GM21526 (cell line): Measurements from ENCODE around the gene CCDC88B.

Experiments
- ATAC-seq: cut with Tn5 transposase; IDR thresholded peaks from one replicate; pipeline ENCODE4 v1.9.1; 2021; ENCODE audit warnings: moderate library complexity; ENCODE audit not compliant: unreplicated experiment, low FRiP score

Gene CCDC88B

DNA sequence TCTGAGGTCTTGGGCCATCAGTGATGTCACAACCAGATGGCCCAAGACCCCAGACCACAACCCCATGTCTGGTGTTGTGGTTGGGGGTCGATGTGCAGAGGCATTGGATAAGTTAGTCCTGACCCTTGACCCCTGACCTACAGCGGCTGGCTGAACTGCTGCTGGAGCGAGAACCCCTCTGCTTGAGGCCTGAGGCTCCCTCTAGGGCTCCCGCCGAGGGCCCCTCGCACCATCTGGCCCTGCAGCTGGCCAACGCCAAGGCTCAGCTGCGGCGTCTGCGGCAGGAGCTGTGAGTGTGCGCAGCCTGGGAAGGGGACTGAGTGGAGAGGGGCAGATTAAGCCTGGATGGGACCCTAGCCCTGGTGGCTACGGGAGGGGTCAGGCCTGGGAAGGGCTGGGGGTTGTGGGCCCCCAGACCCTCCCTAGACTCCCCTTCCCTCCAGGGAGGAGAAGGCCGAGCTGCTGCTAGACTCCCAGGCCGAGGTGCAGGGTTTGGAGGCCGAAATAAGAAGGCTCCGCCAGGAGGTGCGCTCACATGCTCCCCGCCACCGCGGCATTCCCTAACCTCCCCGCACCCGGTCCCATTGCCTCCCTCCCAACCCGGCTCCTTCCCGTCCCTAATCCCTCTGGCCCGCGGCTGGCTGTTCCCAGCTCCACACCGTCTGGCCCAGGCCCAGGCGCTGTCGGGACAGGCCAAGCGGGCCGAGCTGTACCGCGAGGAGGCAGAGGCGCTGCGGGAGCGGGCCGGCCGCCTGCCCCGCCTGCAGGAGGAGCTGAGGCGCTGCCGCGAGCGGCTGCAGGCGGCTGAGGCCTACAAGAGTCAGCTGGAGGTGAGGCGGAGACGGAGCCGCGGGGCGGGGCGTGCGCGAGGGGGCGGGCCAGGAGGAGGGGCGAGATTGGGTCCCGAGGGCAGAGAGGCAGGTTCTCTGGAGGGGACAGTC is 2.1 kb downstream of the CCDC88B start:
- ATAC-seq, result no peak

- no peak for ATAC-seq
Measured at GRCh38 chr11:64342869-64343745, 3.1 kb downstream of the CCDC88B start.

DNA sequence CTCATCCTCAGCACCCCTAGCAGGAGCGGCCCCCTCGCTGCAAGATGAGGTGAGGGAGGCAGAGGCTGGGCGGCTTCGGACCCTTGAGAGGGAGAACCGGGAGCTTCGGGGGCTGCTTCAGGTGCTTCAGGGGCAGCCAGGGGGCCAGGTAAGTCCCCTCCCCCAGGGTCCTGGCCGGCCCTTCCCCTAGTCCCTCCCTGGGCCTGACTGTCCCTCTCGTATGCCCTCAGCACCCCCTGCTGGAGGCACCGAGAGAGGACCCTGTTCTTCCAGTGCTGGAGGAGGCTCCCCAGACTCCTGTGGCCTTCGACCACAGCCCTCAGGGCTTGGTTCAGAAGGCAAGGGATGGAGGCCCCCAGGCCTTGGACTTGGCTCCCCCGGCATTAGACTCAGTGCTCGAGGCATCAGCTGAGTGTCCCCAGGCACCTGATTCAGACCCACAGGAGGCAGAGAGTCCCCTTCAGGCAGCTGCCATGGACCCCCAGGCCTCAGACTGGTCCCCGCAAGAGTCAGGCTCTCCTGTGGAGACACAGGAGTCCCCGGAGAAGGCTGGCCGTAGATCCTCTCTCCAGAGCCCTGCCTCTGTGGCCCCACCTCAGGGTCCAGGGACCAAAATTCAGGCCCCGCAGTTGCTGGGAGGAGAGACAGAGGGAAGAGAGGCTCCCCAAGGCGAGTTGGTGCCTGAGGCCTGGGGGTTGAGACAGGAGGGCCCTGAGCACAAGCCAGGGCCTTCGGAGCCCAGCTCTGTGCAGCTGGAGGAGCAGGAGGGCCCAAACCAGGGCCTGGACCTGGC is 4.0 kb downstream of the CCDC88B start:
- no peak for ATAC-seq

GRCh38 chr11:64344787-64345186 is 4.8 kb downstream of the CCDC88B start:
- ATAC-seq, result no peak

DNA sequence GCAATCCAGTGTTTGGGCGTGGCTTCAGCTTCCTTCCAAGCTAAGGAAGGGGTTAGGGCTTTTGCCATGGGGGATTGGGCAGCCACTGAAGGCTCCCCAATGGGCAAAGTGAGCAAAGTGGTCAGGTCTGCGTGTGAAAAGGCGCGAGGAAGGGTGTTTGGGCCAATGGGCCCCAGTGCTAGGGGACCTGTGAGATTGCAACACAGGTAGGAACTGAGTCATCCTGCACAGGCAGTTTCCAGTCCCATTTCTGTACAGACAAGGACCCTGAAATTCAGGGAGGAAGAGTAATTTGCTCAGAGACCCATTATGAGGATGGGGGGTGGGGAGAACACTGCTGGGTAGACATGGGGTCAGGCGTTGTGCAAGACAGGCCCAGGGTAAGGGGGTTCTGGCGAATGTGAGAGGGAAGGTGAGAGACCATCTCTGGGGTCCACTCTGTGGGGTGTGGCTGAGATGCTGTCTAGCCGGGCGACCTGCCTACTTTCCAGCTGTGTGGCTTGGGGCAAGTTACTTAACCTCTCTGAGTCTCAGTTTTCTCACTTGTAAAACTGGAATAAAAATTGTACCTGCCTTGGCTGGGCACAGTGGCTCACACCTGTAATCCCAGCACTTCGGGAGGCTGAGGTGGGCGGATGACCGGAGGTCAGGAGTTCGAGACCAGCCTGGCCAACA is 7.3 kb downstream of the CCDC88B start:
- ATAC-seq, result no peak

- no peak for ATAC-seq
Measured at GRCh38 chr11:64348383-64349024, 8.5 kb downstream of the CCDC88B start.

GRCh38 chr11:64349025-64349387 is 9.0 kb downstream of the CCDC88B start:
- ATAC-seq, result no peak

DNA sequence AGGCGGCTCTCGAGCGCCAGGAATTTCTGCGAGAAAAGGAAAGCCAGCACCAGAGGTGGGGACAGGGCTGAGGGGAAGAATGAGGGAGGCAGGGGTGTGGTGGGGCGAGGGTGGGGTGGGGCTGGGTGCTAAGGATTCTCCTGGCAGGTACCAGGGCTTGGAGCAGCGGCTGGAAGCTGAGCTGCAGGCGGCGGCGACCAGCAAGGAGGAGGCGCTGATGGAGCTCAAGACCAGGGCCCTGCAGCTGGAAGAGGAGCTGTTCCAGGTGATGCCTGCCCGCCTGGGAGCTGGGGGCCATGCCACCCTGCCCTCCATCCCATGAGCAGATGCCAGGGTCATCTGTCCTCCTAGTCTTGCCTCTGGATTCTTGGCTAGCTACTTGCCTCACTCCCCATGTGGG is 9.4 kb downstream of the CCDC88B start:
- no peak for ATAC-seq

GRCh38 chr11:64351136-64351631 is 11.2 kb downstream of the CCDC88B start:
- no peak for ATAC-seq

DNA sequence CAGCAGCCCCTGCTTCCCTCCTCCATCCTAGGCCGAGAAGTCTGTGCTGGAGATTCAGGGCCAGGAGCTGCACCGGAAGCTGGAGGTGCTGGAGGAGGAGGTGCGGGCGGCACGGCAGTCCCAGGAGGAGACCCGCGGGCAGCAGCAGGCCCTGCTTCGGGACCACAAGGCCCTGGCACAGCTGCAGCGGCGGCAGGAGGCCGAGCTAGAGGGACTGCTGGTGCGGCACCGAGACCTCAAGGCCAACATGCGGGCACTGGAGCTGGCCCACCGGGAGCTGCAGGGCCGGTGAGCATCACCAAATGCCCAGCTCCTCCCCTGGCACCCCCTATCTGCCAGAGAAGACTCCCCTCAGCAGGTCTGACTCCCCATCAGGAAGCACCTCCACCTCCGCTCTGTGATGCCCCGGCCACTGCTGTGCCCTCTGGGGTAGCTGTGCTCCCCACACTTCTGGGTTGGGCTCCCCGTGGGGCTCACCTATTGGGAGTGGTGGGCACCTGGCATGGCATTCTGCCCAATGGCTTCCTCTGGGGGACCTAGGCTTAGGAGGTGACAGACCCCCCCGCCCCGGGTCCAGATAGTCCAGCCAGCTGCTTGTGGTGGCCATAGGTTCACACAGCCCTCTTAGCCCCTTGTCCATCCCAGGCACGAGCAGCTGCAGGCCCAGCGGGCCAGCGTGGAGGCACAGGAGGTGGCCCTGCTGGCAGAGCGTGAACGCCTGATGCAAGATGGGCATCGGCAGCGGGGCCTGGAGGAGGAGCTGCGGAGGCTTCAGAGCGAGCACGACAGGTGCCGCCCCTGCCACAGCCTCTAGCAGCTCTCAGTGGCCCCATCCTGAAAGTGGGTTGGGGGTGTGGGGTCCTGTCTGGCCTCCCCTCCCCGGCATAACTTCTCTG is 12.3 kb downstream of the CCDC88B start:
- ATAC-seq, result no peak

DNA sequence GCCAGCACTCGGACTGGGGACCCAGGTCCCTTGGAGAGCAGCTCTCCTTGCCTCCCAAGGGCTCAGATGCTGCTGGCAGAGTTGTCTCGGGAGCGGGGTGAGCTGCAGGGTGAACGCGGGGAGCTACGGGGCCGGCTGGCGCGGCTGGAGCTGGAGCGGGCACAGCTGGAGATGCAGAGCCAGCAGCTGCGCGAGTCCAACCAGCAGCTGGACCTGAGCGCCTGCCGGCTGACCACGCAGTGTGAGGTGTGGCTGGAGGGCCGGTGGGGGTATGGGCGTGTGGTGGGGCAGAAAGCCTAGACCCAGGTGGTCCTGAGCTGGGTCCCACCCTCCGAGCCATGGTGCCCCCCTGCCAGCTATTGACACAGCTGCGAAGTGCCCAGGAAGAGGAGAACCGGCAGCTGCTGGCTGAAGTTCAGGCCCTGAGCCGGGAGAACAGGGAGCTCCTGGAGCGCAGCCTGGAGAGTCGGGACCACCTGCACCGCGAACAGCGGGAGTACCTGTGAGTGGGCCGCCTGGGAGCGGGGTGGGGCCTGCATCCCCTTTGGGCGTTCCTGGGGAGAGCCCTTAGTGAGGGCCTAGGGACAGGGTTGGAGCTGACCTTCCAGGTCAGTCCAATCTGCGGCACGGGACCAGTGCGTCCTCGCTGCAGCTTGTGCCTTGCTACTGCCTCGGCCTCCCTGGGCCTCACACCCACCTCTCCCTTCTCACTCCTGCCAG is 13.2 kb downstream of the CCDC88B start:
- no peak for ATAC-seq

DNA sequence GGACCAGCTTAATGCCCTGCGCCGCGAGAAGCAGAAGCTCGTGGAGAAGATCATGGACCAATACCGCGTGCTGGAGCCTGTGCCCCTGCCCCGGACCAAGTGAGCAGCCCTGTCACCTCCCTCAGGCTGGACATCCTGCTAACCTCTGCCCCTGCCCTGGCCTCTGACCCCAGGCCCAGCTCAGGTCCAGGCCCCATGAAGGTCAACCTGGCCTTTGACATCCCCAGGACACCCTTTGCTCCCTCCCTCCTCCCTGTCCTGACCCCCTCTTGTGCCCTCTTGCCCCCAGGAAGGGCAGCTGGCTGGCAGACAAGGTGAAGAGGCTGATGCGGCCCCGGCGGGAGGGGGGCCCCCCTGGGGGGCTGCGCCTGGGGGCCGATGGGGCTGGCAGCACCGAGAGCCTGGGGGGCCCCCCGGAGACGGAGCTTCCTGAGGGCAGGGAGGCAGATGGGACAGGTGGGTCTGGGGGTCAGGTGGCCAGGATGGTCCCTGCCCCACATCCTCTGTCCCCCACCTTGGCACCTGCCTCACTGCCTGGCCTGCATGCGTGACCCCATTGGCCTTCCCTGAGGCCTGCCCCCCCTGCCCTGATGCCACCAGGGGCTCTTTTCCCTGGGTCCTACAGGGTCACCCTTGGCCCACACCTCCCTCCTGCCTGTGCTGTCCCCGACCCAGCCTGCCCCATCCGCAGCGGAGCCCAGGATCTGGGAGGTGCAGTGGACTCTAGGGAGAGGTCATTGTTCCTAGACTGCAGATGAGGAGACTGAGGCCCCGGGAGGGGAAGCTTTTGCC is 13.9 kb downstream of the CCDC88B start:
- ATAC-seq, result no peak

DNA sequence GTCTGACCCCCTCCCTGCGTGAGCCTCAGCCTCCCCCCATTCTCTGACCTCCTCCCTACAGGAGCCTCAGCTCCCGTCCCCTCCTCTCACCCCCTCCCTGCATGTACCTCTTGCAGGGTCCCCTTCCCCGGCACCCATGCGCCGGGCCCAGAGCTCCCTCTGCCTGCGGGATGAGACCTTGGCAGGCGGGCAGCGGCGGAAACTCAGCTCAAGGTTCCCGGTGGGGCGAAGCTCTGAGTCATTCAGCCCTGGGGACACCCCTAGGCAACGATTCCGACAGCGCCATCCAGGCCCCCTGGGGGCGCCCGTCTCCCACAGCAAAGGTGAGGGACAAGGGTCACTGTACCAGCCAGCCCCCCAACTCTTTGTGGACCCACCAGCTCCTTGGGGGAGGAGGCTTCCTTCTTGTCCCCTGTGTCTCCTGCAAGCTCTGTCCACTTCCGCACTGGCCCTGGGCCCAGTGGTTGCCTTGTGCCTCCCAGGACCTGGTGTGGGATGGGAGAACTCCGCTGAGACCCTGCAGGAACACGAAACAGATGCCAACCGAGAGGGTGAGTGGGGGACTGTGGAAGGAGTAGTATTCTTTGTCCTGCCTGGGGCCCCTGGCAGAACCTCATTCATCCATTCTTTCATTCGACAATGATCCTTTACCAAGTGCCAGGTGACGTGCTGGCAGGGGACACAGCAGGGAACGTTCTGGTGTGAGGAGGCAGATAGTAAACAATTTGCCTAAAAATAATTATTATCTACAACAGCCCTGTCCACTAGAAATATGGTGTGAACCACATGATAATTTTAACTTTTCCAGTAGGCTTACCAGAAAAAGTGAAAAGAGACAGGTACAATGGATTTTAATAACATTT is 15.3 kb downstream of the CCDC88B start:
- ATAC-seq, result no peak

DNA sequence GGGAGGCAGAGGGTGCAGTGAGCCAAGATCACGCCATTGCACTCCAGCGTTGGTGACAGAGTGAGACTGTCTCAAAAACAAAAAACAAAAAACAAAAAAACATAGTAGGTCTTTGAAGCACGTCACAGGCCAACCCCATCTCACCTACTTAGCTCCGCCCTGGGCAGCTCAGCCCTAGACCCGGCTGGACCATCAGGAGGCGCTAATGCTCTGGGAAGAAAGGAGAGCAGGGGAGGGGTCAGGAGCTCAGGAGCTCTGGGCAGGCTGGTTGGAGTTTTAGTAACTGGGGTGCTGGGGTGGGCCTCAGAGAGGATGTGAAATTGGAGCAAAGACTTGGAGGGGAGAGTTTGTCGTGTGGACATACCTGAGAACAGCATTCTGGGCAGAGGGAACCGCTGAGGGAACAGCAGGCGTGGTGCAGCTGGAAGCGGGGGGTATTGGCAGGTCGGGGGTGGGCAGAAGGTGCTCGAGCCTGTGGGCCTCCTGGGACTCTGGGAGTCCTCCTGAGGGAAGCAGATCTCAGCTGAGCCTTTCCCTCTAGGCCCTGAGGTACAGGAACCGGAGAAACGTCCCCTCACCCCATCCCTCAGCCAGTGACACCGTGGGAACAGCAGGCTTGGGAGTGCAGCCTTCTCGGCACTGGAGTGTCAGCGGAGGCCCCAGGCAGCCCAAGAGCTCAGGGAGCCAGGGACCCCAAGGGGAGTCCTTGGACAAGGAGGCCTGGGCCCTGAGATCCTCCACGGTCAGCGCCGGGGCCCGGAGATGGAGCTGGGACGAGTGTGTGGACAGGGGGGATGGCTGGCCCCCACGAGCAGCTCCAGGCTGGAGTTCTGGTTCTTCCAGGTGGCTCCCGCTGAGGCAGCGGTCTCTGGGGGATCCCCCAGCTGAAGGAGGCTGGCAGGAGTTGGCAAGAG is 16.8 kb downstream of the CCDC88B start:
- no peak for ATAC-seq

- ATAC-seq, result no peak
Measured at GRCh38 chr11:64357446-64357845, 17.4 kb downstream of the CCDC88B start.
